PC-3 (cell line): ENCODE measurements around the gene TIAM1.

Experiments used
- CTCF ChIP-seq: fragments of 300-600 bp; sonication (generic); conservative IDR thresholded peaks from 2 replicates; pipeline ENCODE4 v1.5.1; 2017; ENCODE audit warnings: antibody characterized with exemption, low read depth, mild to moderate bottlenecking, low read length
- EZH2 ChIP-seq: fragments of 300-600 bp; sonication (generic); IDR thresholded peaks from one replicate; pipeline ENCODE4 v1.6.1; 2017; ENCODE audit warnings: antibody characterized with exemption, mild to moderate bottlenecking, low read length; ENCODE audit not compliant: unreplicated experiment

DNA sequence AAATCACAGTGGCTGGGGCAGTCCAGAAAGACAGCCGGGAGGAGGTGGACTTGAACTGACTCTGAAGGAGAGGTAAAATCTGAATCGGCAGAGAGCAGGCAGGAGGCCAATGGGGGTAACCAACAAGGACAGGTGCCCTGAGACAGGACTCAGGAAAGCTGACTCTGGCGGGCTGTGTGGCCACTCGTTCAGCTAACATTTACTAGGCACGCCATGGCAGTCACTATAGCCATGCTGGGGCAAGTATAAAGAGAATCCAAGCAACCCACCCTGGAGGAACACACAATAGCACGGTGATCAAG lies 7.4 kb downstream of the TIAM1 start:
- no peak for TF ChIP-seq CTCF
- no peak for TF ChIP-seq EZH2
